ENCODE measurements around the gene OSBP2.

Gene OSBP2, protein sequence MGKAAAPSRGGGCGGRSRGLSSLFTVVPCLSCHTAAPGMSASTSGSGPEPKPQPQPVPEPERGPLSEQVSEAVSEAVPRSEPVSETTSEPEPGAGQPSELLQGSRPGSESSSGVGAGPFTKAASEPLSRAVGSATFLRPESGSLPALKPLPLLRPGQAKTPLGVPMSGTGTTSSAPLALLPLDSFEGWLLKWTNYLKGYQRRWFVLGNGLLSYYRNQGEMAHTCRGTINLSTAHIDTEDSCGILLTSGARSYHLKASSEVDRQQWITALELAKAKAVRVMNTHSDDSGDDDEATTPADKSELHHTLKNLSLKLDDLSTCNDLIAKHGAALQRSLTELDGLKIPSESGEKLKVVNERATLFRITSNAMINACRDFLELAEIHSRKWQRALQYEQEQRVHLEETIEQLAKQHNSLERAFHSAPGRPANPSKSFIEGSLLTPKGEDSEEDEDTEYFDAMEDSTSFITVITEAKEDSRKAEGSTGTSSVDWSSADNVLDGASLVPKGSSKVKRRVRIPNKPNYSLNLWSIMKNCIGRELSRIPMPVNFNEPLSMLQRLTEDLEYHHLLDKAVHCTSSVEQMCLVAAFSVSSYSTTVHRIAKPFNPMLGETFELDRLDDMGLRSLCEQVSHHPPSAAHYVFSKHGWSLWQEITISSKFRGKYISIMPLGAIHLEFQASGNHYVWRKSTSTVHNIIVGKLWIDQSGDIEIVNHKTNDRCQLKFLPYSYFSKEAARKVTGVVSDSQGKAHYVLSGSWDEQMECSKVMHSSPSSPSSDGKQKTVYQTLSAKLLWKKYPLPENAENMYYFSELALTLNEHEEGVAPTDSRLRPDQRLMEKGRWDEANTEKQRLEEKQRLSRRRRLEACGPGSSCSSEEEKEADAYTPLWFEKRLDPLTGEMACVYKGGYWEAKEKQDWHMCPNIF

GRCh38 chr22:30694640-30695350, at the start of gene OSBP2:
TSS of gene OSBP2 (plus strand) at chr22:30694874. CDS start at chr22:30694910, 36 bp downstream.
- Histone ChIP-seq H3K4me1 (peaks cover 6% of the 10 kb centered on the region), H3K27me3 (ENCODE audit: low read depth) (no peaks in the 10 kb centered on the region), H3K4me3 (peak within 1 kb of the TSS; percentile 63), H3K36me3 (replicated peaks) (no peaks in the 10 kb centered on the region), H3K9me3 (no peaks in the 10 kb centered on the region)
- in situ Hi-C loops (cut with MboI; ENCODE audit: low sequenced_read_pairs), result no loop called here
- peak; percentile 23 to 64 for DNase-seq (ENCODE audit: low spot score in 2 of 2)

GRCh38 chr22:30646518-30647160, 48.0 kb upstream of the OSBP2 start:
- in situ Hi-C loops (cut with MboI; ENCODE audit: low sequenced_read_pairs), result no loop called here
- no peaks in the 10 kb centered on the region for H3K36me3 ChIP-seq (replicated peaks)
- DNase-seq (ENCODE audit: low spot score in 2 of 2), result no peak
- no peak overlapping the region for H3K4me3 ChIP-seq
- H3K9me3 ChIP-seq, result no peaks in the 10 kb centered on the region
- peaks cover 4% of the 10 kb centered on the region; the same call in 1 of the 2 replicates for H3K4me1 ChIP-seq
- no peaks in the 10 kb centered on the region for H3K27me3 ChIP-seq (ENCODE audit: low read depth)

DNA sequence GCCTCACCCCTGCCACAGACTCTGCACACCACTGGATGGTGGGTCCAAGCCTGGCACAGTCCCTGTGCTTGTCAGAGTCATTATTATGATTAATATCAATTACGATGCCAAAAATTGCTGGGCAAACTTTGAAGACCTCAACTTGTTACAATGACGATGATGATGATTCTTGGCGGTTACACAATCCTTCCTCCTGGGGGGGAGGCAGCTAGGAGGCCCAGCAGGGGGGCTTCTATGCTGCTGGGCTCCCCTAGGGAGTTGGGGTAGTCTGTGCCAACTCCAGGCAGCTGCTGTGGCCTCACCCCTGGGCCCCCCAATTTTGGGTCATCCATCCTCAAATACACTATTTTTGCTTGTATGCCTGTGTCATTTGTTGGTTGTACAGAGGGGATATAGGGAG, 47.1 kb upstream of the OSBP2 start:
- in situ Hi-C loops (cut with MboI; ENCODE audit: low sequenced_read_pairs), result no loop called here
- H3K4me3 ChIP-seq, result no peak overlapping the region
- no peaks in the 10 kb centered on the region for H3K36me3 ChIP-seq (replicated peaks)
- H3K9me3 ChIP-seq, result no peaks in the 10 kb centered on the region
- H3K4me1 ChIP-seq, result peaks cover 6% of the 10 kb centered on the region; the same call in 1 of the 2 replicates
- H3K27me3 ChIP-seq (ENCODE audit: low read depth), result no peaks in the 10 kb centered on the region
- DNase-seq (ENCODE audit: low spot score in 2 of 2), result no peak

- Histone ChIP-seq H3K27me3 (ENCODE audit: low read depth) (no peaks in the 10 kb centered on the region), H3K4me1 (peaks cover 7% of the 10 kb centered on the region; the same call in 1 of the 2 replicates), H3K4me3 (no peak overlapping the region), H3K9me3 (no peaks in the 10 kb centered on the region), H3K36me3 (replicated peaks) (no peaks in the 10 kb centered on the region)
- in situ Hi-C loops (cut with MboI; ENCODE audit: low sequenced_read_pairs), result no loop called here
- no peak for DNase-seq (ENCODE audit: low spot score in 2 of 2)
These were observed 45.8 kb upstream of the OSBP2 start for GRCh38 chr22:30648825-30649224.

GRCh38 chr22:30649430-30650007, 45.2 kb upstream of the OSBP2 start:
- H3K4me1 ChIP-seq, result peaks cover 7% of the 10 kb centered on the region; the same call in 1 of the 2 replicates
- no peaks in the 10 kb centered on the region for H3K9me3 ChIP-seq
- DNase-seq (ENCODE audit: low spot score in 2 of 2), result no peak
- in situ Hi-C loops (cut with MboI; ENCODE audit: low sequenced_read_pairs), result no loop called here
- H3K36me3 ChIP-seq (replicated peaks), result no peaks in the 10 kb centered on the region
- H3K27me3 ChIP-seq (ENCODE audit: low read depth), result no peaks in the 10 kb centered on the region
- no peak overlapping the region for H3K4me3 ChIP-seq

- no peak overlapping the region for H3K4me3 ChIP-seq
- in situ Hi-C loops (cut with MboI; ENCODE audit: low sequenced_read_pairs), result no loop called here
- H3K27me3 ChIP-seq (ENCODE audit: low read depth), result no peaks in the 10 kb centered on the region
- no peaks in the 10 kb centered on the region for H3K9me3 ChIP-seq
- H3K4me1 ChIP-seq, result peaks cover 3% of the 10 kb centered on the region; the same call in 1 of the 2 replicates
- DNase-seq (ENCODE audit: low spot score in 2 of 2), result no peak
- H3K36me3 ChIP-seq (replicated peaks), result no peaks in the 10 kb centered on the region
These were observed 44.1 kb upstream of the OSBP2 start for GRCh38 chr22:30650508-30651116.

GRCh38 chr22:30652852-30653251, 41.8 kb upstream of the OSBP2 start:
- Histone ChIP-seq H3K4me1 (peaks cover 3% of the 10 kb centered on the region; the same call in 1 of the 2 replicates), H3K4me3 (no peak overlapping the region), H3K36me3 (replicated peaks) (no peaks in the 10 kb centered on the region), H3K9me3 (no peaks in the 10 kb centered on the region), H3K27me3 (ENCODE audit: low read depth) (no peaks in the 10 kb centered on the region)
- in situ Hi-C loops (cut with MboI; ENCODE audit: low sequenced_read_pairs), result no loop called here
- no peak for DNase-seq (ENCODE audit: low spot score in 2 of 2)

- Histone ChIP-seq H3K9me3 (no peaks in the 10 kb centered on the region), H3K36me3 (replicated peaks) (no peaks in the 10 kb centered on the region), H3K4me3 (no peak overlapping the region), H3K4me1 (peaks cover 3% of the 10 kb centered on the region; the same call in 1 of the 2 replicates), H3K27me3 (ENCODE audit: low read depth) (no peaks in the 10 kb centered on the region)
- no peak for DNase-seq (ENCODE audit: low spot score in 2 of 2)
- in situ Hi-C loops (cut with MboI; ENCODE audit: low sequenced_read_pairs), result no loop called here
These were observed 40.3 kb upstream of the OSBP2 start for GRCh38 chr22:30654361-30654760.

DNA sequence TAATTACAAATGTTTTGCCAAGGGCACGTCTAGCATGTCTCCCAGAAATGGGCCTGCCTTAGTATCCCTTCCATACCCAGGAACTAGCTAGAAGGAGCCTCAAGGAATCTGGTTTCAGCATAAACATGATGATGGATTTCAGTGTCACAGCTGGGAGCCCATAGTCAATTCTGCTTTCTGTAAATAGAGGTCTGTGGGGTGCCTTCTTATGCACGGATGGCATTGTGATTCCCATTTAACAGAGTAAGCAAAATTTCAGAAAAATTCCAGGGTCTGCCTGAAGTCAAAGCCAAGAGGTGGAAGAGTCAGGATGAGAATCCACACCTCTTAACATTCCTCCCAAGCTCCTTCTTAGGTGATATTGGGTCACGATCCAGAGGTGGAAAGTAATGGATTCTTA, 39.1 kb upstream of the OSBP2 start:
- peaks cover 3% of the 10 kb centered on the region; the same call in 1 of the 2 replicates for H3K4me1 ChIP-seq
- no peaks in the 10 kb centered on the region for H3K9me3 ChIP-seq
- H3K4me3 ChIP-seq, result no peak overlapping the region
- in situ Hi-C loops (cut with MboI; ENCODE audit: low sequenced_read_pairs), result no loop called here
- DNase-seq (ENCODE audit: low spot score in 2 of 2), result no peak
- H3K27me3 ChIP-seq (ENCODE audit: low read depth), result no peaks in the 10 kb centered on the region
- H3K36me3 ChIP-seq (replicated peaks), result no peaks in the 10 kb centered on the region

DNA sequence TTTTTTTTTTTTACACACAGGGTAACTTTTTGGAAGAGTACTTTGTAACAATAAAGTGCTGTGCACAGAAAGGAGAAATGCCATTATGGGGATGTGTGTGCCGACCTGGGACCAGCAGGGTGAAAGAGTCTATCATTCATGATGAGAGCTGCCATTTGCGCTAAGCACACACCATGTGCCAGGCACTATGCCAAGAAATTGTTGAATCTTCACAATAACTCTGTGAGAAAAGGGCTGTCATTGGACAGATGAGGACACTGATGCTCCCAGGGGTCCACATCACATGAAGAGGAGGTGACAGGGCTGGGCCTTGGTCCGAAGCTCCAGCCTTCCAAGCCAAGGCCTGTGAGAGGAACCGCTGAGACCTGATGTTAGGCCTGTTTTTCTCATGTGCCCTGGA, 32.6 kb upstream of the OSBP2 start:
- H3K4me1 ChIP-seq, result no peaks in the 10 kb centered on the region
- in situ Hi-C loops (cut with MboI; ENCODE audit: low sequenced_read_pairs), result no loop called here
- DNase-seq (ENCODE audit: low spot score in 2 of 2), result no peak
- H3K27me3 ChIP-seq (ENCODE audit: low read depth), result no peaks in the 10 kb centered on the region
- H3K36me3 ChIP-seq (replicated peaks), result no peaks in the 10 kb centered on the region
- no peak overlapping the region for H3K4me3 ChIP-seq
- no peaks in the 10 kb centered on the region for H3K9me3 ChIP-seq

DNA sequence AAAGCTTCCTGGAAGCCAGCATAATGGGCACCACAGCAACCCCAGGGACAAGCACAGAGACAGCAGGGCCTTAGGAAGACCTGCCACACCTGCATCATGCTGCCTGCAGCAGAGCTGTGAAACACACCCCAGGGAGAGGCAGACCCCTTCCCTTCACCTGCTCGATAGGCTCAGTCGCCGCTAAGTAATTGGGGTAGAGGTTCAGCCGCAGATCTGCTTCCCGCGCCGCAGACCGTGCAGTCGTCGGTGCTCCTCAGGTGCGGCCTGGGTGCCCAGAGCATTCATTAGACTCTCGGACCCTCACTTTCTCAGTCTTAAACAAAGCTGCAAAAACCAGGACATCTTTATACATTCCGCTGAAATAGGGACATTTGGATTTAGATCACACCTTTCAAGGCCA, 29.9 kb upstream of the OSBP2 start:
- no peak for DNase-seq (ENCODE audit: low spot score in 2 of 2)
- Histone ChIP-seq H3K27me3 (ENCODE audit: low read depth) (no peaks in the 10 kb centered on the region), H3K9me3 (no peaks in the 10 kb centered on the region), H3K4me1 (peaks cover 4% of the 10 kb centered on the region; the same call in 1 of the 2 replicates), H3K4me3 (no peak overlapping the region), H3K36me3 (replicated peaks) (no peaks in the 10 kb centered on the region)
- in situ Hi-C loops (cut with MboI; ENCODE audit: low sequenced_read_pairs), result no loop called here

- no peaks in the 10 kb centered on the region for H3K27me3 ChIP-seq (ENCODE audit: low read depth)
- H3K9me3 ChIP-seq, result no peaks in the 10 kb centered on the region
- in situ Hi-C loops (cut with MboI; ENCODE audit: low sequenced_read_pairs), result no loop called here
- no peaks in the 10 kb centered on the region for H3K36me3 ChIP-seq (replicated peaks)
- peaks cover 4% of the 10 kb centered on the region; the same call in 1 of the 2 replicates for H3K4me1 ChIP-seq
- no peak for DNase-seq (ENCODE audit: low spot score in 2 of 2)
- no peak overlapping the region for H3K4me3 ChIP-seq
These were observed 29.4 kb upstream of the OSBP2 start for GRCh38 chr22:30665266-30665665.
